ENCODE results near the gene ID3. TPM values are rescaled to one million over a fixed set of nuclear protein-coding genes. Genes with fewer than 3 reads are reported as not detected.

Gene ID3
- total and polyA plus RNA-seq, 9 of the 15 experiments (the other 6 are each of a cell fraction or from before 2014, with no cell fraction given): 6.8 to 59.8 (median 23.5) TPM

DNA sequence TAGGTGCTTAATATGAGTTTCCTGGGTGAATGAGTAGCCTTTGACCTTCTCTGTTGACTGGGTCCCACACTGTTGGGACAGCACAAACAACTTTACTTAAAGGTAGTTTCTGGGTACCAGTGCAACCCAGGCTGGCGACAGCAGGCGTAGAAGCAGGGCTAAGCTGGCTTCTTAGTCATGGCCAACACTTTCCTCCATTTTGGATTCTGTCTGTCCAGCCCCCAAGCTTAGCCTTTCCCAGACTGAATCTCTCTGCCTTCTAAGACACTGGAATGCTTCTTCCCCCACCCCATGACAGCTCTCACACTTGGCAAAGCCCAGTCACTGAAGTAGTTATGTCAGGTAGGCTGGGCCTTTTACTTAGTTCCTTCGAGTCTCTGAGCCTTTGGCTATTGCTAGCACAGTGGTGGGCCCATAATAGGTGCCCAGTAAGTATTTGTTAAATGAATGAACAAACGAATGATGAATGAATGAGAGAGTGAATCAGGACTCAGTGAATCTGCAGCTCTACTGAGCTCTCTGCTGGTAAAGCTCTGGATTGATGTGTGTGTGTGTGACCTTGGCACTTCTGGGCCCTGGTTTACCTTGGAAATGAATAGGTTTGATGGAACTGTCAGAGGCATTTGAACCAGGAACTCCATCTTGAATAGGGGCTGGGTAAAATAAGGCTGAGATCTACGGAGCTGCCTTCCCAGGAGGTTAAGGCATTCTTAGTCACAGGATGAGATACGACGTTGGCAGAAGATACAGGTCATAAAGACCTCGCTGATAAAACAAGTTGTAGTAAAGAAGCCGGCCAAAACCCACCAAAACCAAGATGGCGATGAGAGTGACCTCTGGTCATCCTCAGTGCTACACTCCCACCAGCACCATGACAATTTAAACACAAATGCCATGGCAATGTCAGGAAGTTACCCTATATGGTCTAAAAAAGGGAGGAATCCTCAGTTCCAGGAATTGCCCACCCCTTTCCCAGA lies 37.4 kb upstream of the ID3 start (continued):
- TF ChIP-seq NFIX (CRISPR knock-in tag; IDR thresholded peaks at IDR 0.05; ENCODE audit: low read depth): no peak
- TF ChIP-seq, protein P1, sequence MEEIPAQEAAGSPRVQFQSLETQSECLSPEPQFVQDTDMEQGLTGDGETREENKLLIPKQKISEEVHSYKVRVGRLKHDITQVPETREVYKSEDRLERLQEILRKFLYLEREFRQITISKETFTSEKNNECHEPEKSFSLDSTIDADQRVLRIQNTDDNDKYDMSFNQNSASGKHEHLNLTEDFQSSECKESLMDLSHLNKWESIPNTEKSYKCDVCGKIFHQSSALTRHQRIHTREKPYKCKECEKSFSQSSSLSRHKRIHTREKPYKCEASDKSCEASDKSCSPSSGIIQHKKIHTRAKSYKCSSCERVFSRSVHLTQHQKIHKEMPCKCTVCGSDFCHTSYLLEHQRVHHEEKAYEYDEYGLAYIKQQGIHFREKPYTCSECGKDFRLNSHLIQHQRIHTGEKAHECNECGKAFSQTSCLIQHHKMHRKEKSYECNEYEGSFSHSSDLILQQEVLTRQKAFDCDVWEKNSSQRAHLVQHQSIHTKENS (CRISPR knock-in tag; IDR thresholded peaks at IDR 0.05): no peak
- TF ChIP-seq BACH1 (tag; IDR thresholded peaks at IDR 0.05): peak; percentile 94
- TF ChIP-seq FOXJ2 (tag; IDR thresholded peaks at IDR 0.05): peak; percentile 72; the same call in 1 of the 2 replicates
- peak; percentile 77 for TF ChIP-seq KLF1 (tag; IDR thresholded peaks at IDR 0.05)
- peak; percentile 86; the same call in 1 of the 2 replicates for TF ChIP-seq NFXL1 (CRISPR knock-in tag; IDR thresholded peaks at IDR 0.05)
- TF ChIP-seq, protein P2, sequence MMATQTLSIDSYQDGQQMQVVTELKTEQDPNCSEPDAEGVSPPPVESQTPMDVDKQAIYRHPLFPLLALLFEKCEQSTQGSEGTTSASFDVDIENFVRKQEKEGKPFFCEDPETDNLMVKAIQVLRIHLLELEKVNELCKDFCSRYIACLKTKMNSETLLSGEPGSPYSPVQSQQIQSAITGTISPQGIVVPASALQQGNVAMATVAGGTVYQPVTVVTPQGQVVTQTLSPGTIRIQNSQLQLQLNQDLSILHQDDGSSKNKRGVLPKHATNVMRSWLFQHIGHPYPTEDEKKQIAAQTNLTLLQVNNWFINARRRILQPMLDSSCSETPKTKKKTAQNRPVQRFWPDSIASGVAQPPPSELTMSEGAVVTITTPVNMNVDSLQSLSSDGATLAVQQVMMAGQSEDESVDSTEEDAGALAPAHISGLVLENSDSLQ (IDR thresholded peaks at IDR 0.05): peak; percentile 29; the same call in 1 of the 2 replicates
- TF ChIP-seq, protein P3, sequence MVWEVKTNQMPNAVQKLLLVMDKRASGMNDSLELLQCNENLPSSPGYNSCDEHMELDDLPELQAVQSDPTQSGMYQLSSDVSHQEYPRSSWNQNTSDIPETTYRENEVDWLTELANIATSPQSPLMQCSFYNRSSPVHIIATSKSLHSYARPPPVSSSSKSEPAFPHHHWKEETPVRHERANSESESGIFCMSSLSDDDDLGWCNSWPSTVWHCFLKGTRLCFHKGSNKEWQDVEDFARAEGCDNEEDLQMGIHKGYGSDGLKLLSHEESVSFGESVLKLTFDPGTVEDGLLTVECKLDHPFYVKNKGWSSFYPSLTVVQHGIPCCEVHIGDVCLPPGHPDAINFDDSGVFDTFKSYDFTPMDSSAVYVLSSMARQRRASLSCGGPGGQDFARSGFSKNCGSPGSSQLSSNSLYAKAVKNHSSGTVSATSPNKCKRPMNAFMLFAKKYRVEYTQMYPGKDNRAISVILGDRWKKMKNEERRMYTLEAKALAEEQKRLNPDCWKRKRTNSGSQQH (CRISPR knock-in tag; IDR thresholded peaks at IDR 0.05): peak; percentile 91; the same call in 1 of the 2 replicates
- peak; percentile 78 for TF ChIP-seq HIVEP1 (CRISPR knock-in tag; IDR thresholded peaks at IDR 0.05)
- peak; percentile 91 for TF ChIP-seq STAT5A (IDR thresholded peaks at IDR 0.05; ENCODE audit: borderline replicate concordance, low read length)
- peak in 1 of 2 experiments; percentile 46; a peak in 1 of 4 replicates for TF ChIP-seq MAZ (CRISPR knock-in tag; conservative IDR thresholded peaks at IDR 0.05 in 1 of 2, IDR thresholded peaks at IDR 0.05 in 1 of 2)
- TF ChIP-seq, protein P4, sequence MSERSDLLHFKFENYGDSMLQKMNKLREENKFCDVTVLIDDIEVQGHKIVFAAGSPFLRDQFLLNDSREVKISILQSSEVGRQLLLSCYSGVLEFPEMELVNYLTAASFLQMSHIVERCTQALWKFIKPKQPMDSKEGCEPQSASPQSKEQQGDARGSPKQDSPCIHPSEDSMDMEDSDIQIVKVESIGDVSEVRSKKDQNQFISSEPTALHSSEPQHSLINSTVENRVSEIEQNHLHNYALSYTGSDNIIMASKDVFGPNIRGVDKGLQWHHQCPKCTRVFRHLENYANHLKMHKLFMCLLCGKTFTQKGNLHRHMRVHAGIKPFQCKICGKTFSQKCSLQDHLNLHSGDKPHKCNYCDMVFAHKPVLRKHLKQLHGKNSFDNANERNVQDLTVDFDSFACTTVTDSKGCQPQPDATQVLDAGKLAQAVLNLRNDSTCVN (CRISPR knock-in tag; IDR thresholded peaks at IDR 0.05): peak; percentile 66; the same call in 1 of the 2 replicates
- TF ChIP-seq JUND (IDR thresholded peaks at IDR 0.05; ENCODE audit: borderline replicate concordance, low read depth, low read length): no peak
- peak; percentile 28; the same call in 1 of the 3 replicates for TF ChIP-seq JUND (tag; IDR thresholded peaks at IDR 0.05; ENCODE audit: borderline replicate concordance, low read depth, low read length)
- no peak for TF ChIP-seq ZNF561 (CRISPR knock-in tag; conservative IDR thresholded peaks at IDR 0.05)
- TF ChIP-seq, protein P5, sequence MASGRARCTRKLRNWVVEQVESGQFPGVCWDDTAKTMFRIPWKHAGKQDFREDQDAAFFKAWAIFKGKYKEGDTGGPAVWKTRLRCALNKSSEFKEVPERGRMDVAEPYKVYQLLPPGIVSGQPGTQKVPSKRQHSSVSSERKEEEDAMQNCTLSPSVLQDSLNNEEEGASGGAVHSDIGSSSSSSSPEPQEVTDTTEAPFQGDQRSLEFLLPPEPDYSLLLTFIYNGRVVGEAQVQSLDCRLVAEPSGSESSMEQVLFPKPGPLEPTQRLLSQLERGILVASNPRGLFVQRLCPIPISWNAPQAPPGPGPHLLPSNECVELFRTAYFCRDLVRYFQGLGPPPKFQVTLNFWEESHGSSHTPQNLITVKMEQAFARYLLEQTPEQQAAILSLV (tag; IDR thresholded peaks at IDR 0.05): peak; percentile 75
- TF ChIP-seq ZNF212 (CRISPR knock-in tag; IDR thresholded peaks at IDR 0.05): no peak
- TF ChIP-seq ZNF134 (CRISPR knock-in tag; conservative IDR thresholded peaks at IDR 0.05): 0 out of 2 replicates have a peak, but pooled peaks have one; percentile 19
- TF ChIP-seq, protein P6, sequence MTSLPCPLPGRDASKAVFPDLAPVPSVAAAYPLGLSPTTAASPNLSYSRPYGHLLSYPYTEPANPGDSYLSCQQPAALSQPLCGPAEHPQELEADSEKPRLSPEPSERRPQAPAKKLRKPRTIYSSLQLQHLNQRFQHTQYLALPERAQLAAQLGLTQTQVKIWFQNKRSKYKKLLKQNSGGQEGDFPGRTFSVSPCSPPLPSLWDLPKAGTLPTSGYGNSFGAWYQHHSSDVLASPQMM (CRISPR knock-in tag; IDR thresholded peaks at IDR 0.05): no peak
